Stimulated activated CD8-positive, alpha-beta memory T cell treated with anti-CD3 and anti-CD28 coated beads, Interleukin-12 subunit alpha, Interleukin-12 subunit beta, amount 100 ng/mL, for 1 hour (primary cell): ENCODE measurements around the gene ZNF804A.

Experiments used
- DNase-seq: peaks from one replicate; pipeline ENCODE4 v3.0.0-alpha.2; 2020; ENCODE audit warnings: low read depth

ZNF804A gene

GRCh38 chr2:184945326-184945725 is 347.0 kb downstream of the ZNF804A start:
- DNase-seq = no peak

DNA sequence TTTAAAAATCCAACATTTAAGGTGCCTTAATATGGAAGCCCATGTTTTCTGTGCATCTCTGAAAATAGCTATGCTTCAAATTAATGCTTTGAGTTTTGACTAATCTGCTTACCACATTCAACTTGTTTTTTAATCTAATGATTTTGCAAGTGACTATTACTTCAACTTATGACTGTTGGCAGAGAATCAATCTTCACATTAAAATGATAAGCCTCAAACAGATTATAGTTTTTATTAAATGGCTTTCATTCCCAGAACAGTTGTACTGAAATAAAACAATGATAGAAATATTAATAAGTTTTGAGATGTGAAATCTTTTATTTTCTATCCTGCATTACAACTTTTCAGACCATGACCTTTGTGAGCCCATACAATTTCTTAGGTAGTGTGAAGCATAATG is 347.5 kb downstream of the ZNF804A start:
- DNase-seq = no peak

- DNase-seq = no peak
These were observed 358.5 kb downstream of the ZNF804A start for GRCh38 chr2:184956856-184957255.

DNA sequence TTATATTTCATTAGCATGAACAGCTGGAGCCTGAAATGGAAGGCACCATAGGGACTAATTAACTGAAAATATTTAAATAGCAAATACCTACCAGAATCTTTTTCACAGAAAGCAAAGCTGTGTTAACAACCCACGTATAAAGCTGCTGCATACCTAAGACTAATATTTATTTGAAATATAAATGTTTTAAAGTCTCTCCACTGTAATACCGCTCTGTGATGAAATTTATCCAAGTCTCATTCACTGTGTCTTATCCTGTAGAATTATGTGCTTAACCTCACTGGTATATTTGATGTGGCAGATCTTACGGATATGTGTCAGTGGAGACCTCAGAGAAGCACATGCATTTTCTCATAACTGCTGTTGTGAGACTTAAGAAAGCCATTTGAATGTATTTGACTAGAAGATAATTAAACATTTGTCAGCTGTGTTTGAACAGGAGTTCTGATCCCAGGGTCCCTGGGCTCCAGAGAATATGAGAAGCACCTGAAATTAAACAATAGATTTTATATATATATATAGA is 373.3 kb downstream of the ZNF804A start:
- DNase-seq = no peak
